NCI-H69 (cell line): ENCODE results near the gene NOS2.
"Not testable (repeated sequence)": the region's sequence is repeated elsewhere in the genome, so short reads cannot be mapped to it uniquely, and the experiment has no call there.

ENCODE experiments used
- DNase-seq: peaks from one replicate; lab custom pipeline; 2025; lab: John Stamatoyannopoulos, UW

The NOS2 gene

DNA sequence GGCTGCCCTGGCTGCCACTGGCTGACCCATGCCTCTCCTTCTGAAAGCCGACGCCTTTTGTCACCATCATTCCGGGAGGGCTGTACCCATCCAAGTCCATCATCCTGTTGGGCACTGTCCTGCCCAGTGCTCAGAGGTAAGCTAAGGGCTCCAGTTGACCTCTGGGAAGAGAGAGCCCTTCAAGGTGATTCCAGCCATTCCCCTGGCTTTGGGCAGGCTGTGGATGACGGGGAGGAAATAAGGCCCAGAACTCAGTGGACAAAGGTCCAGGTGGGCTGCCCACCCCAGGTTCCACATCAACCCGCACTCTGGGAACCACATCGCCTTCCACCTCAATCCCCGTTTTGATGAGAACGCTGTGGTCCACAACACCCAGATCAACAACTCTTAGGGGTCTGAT, 45.8 kb downstream of the NOS2 start:
- DNase-seq: no peak

GRCh38 chr17:27753726-27754125, 46.6 kb downstream of the NOS2 start:
- DNase-seq: not testable (repeated sequence)

DNA sequence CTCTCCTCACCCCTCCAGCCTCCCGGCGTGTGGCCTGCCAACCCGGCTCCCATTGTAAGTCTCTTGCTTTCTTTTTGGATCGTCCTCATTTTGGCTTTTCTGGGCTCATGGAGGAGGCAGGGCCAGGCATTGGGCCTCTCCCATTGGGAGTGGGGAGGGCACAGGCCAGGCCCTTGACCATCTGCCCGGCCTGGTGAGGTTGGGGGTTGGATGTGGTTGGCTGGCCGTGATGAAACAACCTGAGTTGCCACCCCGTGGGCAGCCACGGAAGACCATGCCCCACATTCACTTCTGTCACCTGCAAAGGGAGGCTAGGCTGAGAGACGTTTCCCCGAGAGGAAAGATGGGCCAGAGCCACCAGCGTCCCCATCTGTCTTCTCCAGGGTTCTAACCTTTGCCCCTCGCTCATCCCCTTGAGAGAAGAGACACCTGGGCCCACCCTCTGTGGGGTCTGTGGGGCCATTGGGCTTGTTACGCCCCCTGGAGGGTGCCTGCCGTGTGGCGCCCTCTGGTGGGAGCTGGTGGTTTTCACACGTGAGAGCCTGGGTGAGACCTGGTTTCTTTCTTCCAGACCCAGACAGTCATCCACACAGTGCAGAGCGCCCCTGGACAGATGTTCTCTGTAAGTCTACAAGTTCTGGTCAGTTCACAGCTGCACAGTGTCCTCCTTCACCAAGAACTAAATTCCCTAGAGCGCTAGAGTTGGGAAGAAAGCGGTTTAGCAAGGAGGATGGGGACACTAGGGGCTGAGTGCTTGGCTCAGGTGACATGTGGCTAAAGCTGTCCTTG, 47.3 kb downstream of the NOS2 start:
- not testable (repeated sequence) for DNase-seq

DNA sequence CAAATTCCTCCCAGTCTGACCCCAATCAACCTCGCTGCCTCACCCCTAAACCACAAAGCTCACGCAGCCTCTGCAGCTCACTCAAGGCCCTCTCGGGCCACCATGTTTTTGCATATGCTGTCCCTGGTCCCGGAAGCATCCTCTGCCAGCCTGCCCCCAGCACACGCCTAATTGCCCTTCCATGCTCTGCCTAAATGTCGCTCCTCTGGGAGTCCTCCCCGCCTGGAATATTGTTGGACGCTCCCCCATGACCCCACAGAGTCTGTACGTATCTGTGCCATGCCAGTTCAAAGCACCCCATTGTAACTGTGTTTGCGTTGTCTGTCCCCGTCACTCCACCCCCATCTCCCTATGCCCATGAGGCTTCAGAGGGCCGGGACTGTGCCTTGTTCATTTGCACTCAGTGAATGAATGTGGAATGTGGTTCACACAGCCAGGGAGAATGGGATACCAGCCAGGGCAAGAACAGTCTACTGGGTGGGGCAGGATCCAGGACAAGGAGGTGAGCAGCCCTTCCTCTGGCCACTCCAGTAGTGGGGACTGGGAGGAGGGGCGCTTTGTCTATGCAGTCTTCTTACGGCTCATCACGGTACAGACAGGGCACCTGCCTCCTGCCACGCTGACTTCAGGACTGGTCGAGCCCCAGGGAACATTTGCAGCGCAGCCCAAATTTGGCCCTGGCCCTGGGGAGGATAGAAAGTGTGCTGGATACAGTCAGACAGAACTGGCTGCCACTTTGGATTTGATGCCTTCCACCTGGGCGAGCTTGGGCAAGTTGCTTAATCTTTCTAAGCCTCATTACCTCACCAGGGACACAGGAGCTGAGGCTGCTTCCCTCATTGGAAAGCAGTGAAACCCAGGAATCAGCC, 48.5 kb downstream of the NOS2 start:
- no peak for DNase-seq

DNA sequence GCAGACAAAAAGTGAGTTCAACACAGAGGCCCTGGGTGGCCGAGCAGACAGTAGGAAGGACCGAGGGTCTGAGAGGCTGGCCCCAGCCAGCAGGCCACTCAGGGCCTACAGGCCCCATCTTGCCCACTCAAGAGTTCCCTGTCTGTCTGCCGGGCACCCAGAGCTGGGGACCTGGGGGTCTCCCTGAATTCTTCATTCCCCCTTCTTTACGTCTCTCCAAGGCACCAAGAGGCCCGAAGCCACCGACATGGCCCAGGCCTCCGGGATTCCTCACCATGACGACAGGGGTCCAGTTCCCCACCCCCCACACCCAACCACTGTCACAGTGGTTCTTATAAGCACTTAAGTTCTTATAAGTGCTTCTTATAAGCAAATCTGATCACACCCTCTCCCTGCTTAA, 49.2 kb downstream of the NOS2 start:
- DNase-seq: no peak

GRCh38 chr17:27749562-27750150, 50.7 kb downstream of the NOS2 start:
- not testable (repeated sequence) for DNase-seq

GRCh38 chr17:27748360-27748825, 51.9 kb downstream of the NOS2 start:
- DNase-seq: no peak

DNA sequence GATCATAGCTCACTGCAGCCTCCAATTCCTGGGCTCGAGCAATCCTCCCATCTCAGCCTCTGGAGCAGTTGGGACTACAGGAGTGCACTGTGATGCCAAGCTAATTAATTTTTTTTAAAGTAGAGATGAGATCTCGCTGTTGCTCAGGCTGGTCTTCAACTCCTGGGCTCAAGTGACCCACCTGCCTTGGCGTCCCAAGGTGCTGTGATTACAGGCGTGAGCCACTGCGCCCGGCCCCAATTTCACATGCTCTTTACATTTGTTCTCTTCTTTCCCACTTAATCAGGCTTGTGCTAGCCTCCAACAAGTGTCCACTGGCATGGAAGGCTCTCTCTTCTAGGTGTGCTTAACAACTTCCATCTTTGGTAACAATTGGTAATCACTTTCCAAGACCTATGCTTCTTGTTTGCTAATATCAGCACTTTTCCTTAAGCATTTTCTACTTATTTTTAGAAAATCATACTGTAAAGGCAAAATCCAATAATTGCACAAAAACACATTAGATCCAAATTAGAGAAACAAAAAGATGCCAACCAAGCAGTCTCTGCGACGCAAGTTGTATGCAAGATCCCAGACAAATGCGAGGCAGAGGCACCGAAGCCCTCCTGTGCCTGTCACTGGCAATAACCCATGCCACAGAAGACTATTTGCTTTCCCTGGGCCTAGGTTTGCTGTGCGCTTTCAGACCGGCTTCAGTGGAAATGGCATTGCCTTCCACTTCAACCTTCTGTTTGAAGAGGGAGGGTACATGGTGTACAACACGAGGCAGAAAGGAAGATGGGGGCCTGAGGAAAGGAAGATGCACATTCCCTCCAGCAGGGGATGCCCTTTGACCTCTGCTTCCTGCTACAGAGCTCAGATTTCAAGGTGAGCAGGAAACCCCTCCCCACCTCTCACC, 52.6 kb downstream of the NOS2 start:
- peak; percentile 39 for DNase-seq

DNA sequence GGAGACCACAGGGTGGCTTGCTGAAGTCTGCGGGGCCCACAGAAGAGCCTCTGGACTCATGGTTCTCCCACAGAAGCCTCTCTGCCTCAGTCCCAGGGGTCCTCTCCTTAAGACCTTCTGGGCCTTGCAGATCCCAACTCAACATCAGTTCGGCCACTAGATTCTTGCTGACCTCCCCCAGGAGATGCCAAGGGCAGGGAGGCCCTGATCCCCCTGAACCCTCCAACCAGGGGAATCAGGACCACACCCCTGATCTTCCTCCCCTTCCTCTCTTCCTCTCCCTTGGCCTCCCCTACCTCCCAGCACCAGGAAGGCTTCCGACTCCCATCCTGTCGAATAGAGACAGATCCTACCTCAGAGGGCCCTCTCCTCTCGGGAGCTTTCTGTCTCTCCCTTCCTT, 53.4 kb downstream of the NOS2 start:
- DNase-seq: no peak

DNA sequence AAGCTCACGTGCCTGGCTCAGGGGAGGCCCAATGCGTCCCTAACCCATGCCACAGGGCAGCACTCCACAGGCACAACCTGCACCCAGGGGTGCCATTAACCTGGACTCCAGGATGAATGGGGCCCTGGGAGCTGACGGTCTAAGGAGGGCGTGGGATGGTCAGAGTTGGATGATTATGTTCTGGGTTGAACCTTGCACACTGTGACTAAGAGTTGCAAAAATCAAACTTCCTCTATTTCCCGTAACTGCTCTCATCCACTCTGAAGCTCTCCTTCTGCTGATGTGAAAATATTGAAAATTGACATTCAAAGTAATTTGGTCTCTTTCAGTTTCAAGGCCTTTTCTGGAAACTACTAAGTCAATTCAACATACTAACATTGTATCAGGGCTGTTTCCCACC, 54.0 kb downstream of the NOS2 start:
- DNase-seq: not testable (repeated sequence)

GRCh38 chr17:27745207-27745830, 55.0 kb downstream of the NOS2 start:
- DNase-seq: not testable (repeated sequence)

- no peak for DNase-seq
Measured at GRCh38 chr17:27743281-27743885, 56.9 kb downstream of the NOS2 start.

DNA sequence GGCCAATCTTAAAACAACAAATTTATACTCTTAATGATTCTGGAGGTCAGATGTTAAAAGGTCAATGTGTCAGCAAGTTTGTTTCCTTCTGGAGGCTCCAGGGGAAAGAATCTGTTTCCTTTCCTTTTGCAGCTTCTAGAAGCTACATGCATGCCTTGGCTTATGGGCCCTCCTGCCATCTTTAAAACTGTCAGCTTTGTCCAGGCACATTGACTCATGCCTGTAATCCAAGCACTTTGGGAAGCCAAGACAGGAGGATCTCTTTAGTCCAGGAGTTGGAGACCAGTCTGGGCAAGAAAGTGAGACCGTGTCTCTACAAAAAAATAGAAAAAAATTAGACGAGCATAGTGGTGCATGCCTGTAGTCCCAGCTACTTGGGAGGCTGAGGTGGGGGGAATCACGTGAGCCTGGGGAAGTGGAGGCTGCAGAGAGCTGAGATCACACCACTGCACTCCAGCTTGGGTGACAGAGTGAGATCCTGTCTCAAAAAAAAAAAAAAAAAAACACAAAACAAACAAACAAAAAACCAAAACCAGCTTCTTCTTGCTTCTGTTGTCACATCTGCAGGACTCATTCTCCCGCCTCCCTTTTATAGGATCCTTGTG, 58.3 kb downstream of the NOS2 start:
- no peak for DNase-seq

- no peak for DNase-seq
Measured at GRCh38 chr17:27741361-27741861, 58.9 kb downstream of the NOS2 start.

GRCh38 chr17:27740541-27740940, 59.8 kb downstream of the NOS2 start:
- not testable (repeated sequence) for DNase-seq

GRCh38 chr17:27733773-27734172, 66.6 kb downstream of the NOS2 start:
- DNase-seq: no peak

DNA sequence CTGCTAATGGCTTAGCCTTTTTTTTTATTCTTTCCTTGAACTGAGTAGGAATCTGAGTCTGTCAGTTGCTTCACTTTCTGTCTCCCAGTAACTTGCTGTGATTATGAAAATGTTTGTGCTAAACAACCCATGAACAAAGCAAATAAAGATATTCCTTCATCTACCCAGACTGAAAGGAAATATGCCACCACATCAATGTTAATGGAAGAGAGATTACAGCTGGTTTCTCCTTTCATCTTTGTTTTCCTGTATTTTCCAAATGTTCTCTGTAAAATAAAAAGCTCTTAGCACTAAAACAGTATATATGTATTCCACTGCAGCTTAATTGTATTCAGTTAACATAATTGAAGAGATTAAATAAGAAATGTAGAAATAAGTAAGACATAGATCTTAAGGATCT, 67.6 kb downstream of the NOS2 start:
- DNase-seq: not testable (repeated sequence)

- DNase-seq: not testable (repeated sequence)
Measured at GRCh38 chr17:27725982-27726381, 74.3 kb downstream of the NOS2 start.

DNA sequence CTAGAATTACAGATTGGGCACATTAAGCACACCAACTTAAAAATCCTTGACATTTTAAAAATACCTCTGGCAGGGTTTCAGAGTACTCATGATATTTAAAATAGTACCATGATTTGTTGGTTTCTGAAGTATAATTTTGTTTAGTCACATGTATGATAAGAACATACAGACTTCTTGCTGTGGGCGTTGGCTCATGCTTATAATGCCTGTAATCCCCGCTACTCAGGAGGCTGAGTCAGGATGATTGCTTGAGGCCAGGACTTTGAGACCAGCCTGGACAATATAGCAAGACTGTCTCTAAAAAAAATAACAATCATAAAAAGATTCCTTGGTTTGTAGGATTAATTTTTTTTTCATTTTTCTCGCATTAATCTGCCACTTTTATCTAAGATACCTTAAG, 78.5 kb downstream of the NOS2 start:
- no peak for DNase-seq
